Measurements from ENCODE around the gene GAS6.

GAS6 gene

GRCh38 chr13:113818700-113819295 lies 45.1 kb downstream of the GAS6 start:
- in situ Hi-C loops (cut with MboI; ENCODE audit: low pct_unique_long_range_greater_than_20kb, low sequenced_read_pairs, unreplicated experiment) = no loop called here
- no peak for TF ChIP-seq CTCF (IDR thresholded peaks at IDR 0.05; ENCODE audit: extremely low read depth, insufficient read depth, missing control alignments)

GRCh38 chr13:113817860-113818691 lies 45.8 kb downstream of the GAS6 start:
- in situ Hi-C loops (cut with MboI; ENCODE audit: low pct_unique_long_range_greater_than_20kb, low sequenced_read_pairs, unreplicated experiment) = no loop called here
- DNase-seq (ENCODE audit: low spot score) = no peak
- TF ChIP-seq CTCF (IDR thresholded peaks at IDR 0.05; ENCODE audit: extremely low read depth, insufficient read depth, missing control alignments) = no peak

More at GRCh38 chr13:113818700-113819295, 45.1 kb downstream of the GAS6 start:
- no peak for DNase-seq (ENCODE audit: low spot score)

GRCh38 chr13:113816946-113817859 lies 46.7 kb downstream of the GAS6 start:
- peak; percentile 91 for DNase-seq (ENCODE audit: low spot score)
- TF ChIP-seq CTCF (IDR thresholded peaks at IDR 0.05; ENCODE audit: extremely low read depth, insufficient read depth, missing control alignments) = peak; percentile 86
- in situ Hi-C loops (cut with MboI; ENCODE audit: low pct_unique_long_range_greater_than_20kb, low sequenced_read_pairs, unreplicated experiment) = no loop called here

DNA sequence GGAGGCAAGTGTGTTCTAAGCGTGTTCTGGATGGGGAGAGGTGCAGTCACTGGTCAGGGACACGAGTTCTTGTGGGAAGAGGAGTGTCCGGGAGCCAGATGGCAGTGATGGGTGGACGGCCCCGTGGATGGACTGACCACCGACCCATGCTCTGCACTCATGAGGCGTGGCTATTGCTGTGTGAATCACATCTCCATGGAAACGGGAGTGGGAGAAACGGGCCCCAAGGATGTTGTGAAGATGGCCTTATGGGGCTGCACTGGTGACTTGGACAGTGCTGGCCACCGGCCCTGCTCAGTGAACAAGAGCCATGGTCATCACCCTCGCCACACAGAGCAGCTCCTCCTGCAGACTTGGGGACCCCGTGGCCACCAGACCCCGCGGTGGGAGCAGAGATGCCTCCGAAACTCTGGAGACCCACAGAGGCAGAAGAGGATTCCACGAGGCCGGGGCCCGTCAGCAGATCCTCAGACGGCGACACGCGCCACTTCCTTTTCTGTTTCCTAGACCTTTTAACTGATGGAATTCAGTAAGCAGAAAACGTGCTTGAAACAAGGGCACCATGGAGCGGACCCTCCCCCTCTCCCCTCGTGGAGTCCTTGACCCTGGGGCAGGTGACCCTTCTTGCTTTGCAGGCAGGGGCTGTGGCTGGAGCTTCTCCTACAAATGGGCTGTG lies 47.5 kb downstream of the GAS6 start:
- TF ChIP-seq CTCF (IDR thresholded peaks at IDR 0.05; ENCODE audit: extremely low read depth, insufficient read depth, missing control alignments) = no peak
- DNase-seq (ENCODE audit: low spot score) = no peak
- in situ Hi-C loops (cut with MboI; ENCODE audit: low pct_unique_long_range_greater_than_20kb, low sequenced_read_pairs, unreplicated experiment) = no loop called here

- no peak for TF ChIP-seq CTCF (IDR thresholded peaks at IDR 0.05; ENCODE audit: extremely low read depth, insufficient read depth, missing control alignments)
- in situ Hi-C loops (cut with MboI; ENCODE audit: low pct_unique_long_range_greater_than_20kb, low sequenced_read_pairs, unreplicated experiment) = no loop called here
- no peak for DNase-seq (ENCODE audit: low spot score)
Measured at GRCh38 chr13:113815151-113816058, 48.5 kb downstream of the GAS6 start.

Data from GM13977 (cell line).